GM21423 (cell line): ENCODE data around the gene UNC93A.

ENCODE experiments used
- ATAC-seq: cut with Tn5 transposase; IDR thresholded peaks from one replicate; pipeline ENCODE4 v1.9.1; 2021; ENCODE audit warnings: mild to moderate bottlenecking, moderate library complexity; ENCODE audit not compliant: unreplicated experiment

The UNC93A gene

GRCh38 chr6:167292301-167293087 is 1.4 kb downstream of the UNC93A start:
- no peak for ATAC-seq

- no peak for ATAC-seq
Observed at GRCh38 chr6:167293088-167293589, 2.0 kb downstream of the UNC93A start.

- ATAC-seq: no peak
Observed at GRCh38 chr6:167293590-167294091, 2.5 kb downstream of the UNC93A start.

DNA sequence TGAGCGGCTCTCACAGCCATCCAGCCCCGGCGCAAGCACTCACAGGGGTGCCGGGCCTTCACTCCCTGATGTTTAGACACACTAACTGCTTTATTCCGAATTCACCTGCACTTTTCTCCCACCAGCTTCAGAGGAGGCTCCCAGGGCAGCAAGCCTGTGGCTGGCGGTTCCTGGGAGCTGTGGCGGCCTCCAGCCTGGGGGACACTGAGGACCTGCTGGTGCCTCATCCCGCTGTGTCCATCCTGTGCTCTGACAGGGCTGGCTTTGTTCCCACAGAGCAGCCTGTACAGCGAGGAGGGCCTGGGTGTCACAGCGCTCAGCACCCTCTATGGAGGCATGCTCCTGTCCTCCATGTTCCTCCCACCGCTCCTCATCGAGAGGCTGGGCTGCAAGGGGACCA is 3.1 kb downstream of the UNC93A start:
- ATAC-seq: no peak

- ATAC-seq: no peak
Observed at GRCh38 chr6:167294651-167295494, 3.8 kb downstream of the UNC93A start.

GRCh38 chr6:167295495-167296292 is 4.6 kb downstream of the UNC93A start:
- no peak for ATAC-seq

- no peak for ATAC-seq
Observed at GRCh38 chr6:167296293-167296690, 5.2 kb downstream of the UNC93A start.

GRCh38 chr6:167296902-167297301 is 5.8 kb downstream of the UNC93A start:
- no peak for ATAC-seq

- ATAC-seq: no peak
Observed at GRCh38 chr6:167298127-167298526, 7.0 kb downstream of the UNC93A start.

DNA sequence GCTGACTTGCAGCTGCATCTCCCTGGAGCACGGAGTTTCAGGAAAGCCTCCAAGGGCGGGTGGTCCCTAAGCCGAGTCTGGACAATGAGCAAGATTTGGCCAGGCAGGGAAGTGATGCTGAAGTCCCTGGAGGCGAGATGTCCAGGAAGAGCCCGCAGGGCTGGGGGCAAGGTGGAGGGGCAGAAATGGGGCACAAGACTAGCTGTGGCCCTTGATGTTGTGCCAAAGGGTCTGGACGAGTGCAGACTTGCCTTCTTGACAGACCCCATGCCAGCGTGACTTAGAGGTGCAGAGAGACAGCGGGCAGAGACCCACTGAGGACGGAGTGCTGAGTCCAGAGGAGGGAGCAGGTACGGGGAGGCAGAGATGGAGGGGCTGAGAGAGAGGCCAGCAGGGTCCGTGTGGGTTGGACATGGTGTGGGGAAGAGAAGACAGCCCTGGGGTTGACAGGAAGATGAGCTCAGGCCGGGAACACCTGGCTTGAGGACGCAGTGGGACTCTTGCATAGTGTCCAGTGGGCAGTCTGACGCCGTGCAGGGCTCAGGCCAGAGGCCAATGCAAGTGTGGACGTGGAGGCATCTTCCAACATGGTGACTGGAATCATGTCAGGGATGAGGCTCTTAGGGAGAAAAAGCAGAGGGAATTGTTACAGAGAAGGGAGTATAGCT is 8.7 kb downstream of the UNC93A start:
- ATAC-seq: no peak

DNA sequence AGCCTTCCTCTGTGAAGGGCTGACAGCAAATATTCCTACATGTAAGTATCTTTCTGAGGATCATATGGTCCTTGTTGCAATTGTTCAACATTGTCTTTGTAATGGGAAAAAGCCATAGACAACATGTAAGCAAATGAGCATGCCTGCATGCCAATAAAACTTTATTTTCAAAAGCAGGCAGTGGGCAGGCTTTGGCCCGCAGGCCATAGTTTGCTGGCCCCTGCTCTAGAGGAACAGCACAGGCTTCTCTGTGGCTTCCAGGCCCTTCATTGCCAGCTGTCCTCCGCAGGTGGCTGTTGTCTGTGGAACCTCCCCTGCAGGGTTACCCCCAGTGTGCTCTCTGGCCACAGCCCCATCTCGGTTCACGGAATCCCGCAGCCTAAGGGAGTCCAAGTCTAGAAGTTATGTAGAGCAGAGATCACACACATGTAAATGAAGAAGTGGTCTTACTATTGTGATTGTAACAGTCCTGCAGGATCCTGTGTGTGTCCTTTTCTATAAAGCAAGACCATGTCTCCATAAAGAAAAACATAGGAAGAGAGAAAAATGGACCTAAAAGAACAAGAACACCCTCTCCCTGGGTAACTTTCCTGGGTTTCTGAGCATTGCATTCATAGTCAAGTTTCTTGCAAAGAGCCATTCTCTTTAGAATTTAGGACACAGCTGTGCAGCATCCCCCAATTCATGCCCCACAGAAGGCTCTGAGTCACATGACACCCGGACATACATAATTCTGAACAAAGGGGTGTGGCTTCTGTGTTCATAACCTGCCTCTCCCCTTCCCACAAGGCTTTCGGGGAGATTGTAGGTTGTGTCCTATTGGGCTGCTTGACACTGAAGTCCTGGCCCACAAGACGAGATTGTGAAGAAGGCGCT is 10.0 kb downstream of the UNC93A start:
- no peak for ATAC-seq

GRCh38 chr6:167302074-167302473 is 11.0 kb downstream of the UNC93A start:
- no peak for ATAC-seq

DNA sequence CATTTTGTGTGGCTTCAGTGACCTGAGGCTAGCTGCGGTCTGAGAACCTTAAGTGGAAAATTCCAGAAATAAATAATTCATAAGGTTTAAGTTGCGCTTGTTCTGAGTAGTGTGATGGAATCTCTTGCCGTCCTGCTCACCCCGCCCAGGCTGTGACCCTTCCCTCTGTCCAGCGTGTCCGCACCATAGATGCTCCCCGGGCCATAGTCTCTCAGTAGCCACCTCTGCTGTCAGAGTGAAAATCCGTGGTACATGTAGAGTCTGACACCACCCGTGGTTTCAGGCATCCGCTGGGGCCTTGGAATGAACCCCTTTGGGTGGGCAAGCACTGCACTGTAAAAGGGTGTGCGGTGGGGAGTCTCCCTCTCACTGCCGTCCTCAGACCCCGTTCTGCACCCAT is 11.7 kb downstream of the UNC93A start:
- no peak for ATAC-seq

- no peak for ATAC-seq
Observed at GRCh38 chr6:167303675-167304625, 12.8 kb downstream of the UNC93A start.

DNA sequence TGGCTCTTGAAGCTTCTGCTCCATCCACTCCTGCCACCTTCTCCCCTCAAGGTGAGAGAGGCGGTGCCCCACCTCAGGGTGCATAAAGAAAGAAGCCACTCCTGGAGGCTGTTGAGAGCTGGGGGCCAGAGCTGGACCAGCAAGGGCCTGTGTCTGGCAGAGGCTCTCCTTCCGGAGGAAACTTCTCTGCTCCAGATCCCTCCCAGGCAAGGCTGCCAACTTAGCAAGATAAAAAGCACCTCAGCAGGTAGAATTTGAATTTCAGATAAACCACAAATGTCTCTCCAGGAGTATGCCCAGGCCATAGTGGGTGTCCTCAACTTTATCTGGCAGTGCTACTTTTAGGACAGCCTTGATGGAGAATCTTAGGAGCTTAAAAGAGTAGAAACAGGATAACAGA is 13.8 kb downstream of the UNC93A start:
- ATAC-seq: no peak

DNA sequence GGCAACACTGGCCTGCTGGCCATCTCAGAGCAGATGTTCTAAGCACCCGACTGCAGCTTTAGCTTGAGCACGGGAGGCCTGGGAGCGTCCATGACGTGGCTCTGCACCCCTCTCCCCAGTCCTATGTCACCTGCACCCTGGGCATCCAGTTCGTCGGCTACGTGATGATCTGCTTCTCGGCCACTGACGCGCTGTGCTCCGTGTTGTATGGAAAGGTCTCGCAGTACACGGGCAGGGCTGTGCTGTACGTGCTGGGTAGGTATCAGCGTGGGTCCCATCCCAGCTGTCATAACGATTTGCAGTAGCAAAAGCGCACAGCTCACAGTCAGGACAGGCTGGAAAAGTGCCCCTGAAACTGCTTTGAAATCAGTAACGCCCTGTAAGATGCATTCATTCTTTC is 14.7 kb downstream of the UNC93A start:
- ATAC-seq: no peak

GRCh38 chr6:167306401-167306998 is 15.4 kb downstream of the UNC93A start:
- no peak for ATAC-seq
